HG02852 (cell line): ENCODE data around the gene HSFY1.
"Not testable (repeated sequence)": the region's sequence is repeated elsewhere in the genome, so short reads cannot be mapped to it uniquely, and the experiment has no call there.

Experiments used
- ATAC-seq: cut with Tn5 transposase; IDR thresholded peaks from one replicate; pipeline ENCODE4 v1.9.1; 2021; ENCODE audit warnings: mild to moderate bottlenecking, moderate library complexity; ENCODE audit not compliant: unreplicated experiment

The HSFY1 gene

DNA sequence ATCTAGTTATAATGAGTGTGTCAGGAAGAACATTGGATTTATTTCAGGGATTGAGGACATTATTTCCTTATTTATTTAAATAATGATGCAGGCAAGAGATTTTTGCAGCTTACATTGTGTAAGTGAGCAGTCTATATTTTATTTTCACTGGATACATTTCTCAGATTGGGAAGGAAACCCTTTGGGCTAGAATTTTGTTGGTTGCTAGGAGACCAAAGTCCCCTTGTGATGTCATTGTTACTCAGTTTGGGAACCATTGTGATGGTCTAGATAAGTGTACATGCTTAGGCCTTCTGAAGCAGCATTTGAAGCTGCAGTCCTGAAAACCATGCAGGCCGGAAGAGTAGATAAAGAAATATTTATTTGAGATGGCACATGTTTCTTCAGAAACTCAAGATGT lies at the start of gene HSFY1:
Gene HSFY1, plus strand, starts transcription at position 301 of the 400 bp plus-strand sequence. Its CDS starts 68 bp downstream, at position 369.
- ATAC-seq, result not testable (repeated sequence)

DNA sequence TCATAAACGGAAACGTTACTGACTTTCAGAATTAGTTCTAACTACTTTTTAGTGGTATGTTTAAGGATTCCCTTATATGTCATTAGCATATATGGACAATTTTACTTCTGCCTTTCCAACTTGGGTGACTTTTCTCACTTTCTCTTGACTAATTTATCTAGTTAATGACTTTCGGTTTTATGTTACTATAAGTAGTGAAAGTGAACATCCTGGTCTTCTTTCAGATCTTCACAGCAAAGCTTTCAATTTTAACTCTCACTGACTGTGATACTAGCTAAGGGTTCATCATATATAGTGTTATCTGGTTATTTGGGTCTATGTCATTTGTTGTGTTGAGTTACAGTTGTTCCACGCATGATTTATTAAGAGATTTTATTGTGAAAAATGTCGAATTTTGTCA lies 42.3 kb upstream of the HSFY1 start:
- not testable (repeated sequence) for ATAC-seq

DNA sequence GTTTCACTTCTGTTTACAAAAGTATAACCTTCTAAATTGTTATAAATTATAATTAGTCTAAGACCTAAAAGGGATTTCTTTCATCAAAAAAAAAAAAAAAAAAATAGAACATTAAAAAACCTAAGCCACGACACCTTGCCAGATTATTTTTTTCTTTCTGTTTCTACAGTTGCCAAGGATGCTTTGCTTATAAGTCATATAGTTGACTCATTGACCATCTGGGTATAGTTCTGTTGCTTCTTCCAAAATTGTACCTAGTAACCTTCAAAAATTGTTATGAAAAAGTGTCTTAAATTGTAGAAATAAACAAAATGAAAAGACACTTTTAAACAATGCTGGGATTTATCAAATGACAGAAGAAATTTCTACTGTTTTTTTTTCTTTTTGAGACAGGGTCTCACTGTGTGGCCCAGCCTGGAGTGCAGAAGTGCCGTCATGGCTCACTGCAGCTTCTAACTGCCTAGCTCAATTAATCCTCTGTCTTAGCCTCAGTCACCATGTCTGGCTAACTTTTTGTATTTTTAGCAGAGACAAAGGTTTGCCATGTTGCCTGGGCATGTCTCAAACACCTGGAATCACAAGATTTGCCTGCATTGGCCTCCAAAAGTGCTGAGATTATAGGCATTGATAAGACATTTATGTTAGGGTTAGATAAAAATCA lies 15.4 kb upstream of the HSFY1 start:
- not testable (repeated sequence) for ATAC-seq

DNA sequence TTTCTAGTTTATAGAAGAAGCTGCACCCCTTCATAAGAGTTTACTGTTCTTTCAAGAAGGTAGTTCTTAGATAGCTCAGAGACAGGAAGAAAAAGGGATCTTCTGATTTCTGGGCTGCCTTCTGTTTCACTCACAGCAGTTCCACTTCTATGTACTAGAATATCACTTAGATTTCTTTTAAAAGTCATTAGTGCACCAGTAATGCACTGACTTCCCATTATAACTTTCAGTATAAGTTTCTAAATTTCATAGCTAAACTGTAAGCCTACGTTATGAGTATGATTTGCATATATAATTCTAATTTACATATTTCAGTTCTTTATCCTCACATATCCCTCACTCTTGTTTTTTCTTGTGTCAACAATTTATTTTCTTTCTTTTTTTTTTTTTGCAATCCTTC lies 7.6 kb upstream of the HSFY1 start:
- not testable (repeated sequence) for ATAC-seq

- ATAC-seq, result not testable (repeated sequence)
These were observed 6.6 kb downstream of the HSFY1 start for GRCh38 chrY:18553132-18553531.

DNA sequence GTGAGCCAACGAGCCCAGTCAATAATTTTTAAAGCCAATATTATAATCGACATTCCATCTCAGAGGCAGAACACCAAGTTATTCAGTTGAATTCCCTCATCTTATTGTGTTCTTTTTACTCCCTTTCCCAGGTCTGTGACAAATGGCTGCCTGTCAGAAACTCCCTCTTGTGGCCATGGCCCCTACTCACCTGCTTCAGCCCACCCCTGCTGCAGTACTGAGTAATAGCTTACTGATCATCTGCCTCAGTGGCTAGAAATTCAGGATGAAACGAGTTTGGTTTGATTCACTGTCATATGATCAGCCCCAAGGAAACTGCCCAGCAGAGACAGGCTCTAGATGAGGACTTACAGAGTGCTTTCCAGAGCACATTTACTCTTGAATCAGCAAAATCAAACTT lies 19.4 kb downstream of the HSFY1 start:
- not testable (repeated sequence) for ATAC-seq
